Measurements from ENCODE around the gene SKIL.

SKIL gene

DNA sequence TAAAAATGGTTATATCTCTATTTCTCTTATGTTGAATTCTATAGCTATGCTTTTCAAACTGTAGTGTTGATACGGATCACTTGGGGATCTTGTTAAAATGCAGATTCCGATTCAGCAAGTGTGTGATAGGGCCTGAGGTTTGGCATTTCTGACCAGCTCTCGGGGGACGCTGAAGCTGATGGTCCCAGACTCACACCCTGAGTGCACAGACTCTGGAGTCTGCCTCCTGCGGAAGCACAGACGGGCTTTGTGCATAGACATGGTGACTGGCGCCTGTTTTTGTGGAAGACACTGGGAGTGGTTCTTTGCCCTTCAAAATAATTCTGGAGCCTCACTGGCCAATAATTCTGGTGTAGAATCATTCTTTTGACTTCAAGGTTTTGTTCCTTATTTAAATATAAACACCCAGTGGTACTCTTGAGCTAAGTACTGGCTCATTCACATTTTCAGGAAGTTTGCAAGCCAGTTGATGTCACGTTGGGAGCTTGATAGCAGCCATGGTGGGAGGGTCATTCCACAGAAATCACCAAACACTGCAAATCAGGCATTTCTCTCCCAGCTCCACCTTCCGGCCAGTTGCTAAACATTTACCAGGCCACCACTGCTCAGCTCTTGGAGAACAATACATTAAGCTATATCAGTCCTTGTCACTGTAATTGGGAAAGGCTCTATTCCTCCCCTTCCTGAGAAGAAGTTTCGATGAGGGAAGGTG, 80.3 kb downstream of the SKIL start:
- no peak for DNase-seq (ENCODE audit: low read depth)

- no peak for DNase-seq (ENCODE audit: low read depth)
These were observed 81.3 kb downstream of the SKIL start for GRCh38 chr3:170438836-170439235.

GRCh38 chr3:170440344-170440743, 82.8 kb downstream of the SKIL start:
- no peak for DNase-seq (ENCODE audit: low read depth)

DNA sequence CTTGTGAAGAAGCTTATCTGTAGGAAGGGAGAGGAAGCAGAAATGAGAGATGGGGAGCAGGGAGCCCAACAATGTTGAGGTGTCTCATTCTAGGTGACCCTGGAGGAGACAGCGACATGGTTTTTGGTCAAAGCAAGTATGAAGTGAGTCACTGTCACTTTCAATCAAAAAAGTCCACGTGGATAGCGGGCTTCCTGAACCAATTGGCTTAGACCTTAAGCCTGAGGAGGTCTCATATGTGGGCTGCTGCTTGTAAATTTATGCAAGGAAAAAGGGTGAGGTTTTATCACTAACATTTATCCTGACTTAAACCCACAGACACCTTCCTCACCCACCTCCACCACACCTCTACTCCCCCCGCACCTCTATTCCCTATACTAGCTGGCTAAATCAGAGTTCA, 83.9 kb downstream of the SKIL start:
- no peak for DNase-seq (ENCODE audit: low read depth)

DNA sequence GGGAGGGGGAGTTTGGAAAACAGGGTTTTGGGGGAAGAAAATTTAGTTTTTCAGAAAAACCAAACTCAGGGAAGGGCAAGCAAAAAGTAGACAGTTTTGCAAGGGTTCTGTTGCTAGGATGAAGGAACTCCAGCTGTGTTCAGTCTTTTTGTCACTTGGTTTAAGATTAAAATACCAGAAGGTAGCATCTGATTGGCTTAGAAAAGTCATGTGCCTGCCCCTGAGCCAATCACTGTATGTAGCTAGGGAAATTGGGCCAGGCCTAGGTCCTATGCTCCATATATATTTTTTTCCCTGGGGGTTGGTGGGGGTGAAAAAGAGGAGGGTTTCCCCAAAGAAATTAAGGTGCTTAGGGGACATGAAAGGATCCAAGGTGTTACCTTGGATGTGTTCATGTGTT, 85.4 kb downstream of the SKIL start:
- no peak for DNase-seq (ENCODE audit: low read depth)

- DNase-seq (ENCODE audit: low read depth), result no peak
These were observed 85.9 kb downstream of the SKIL start for GRCh38 chr3:170443457-170443856.

All from activated gamma-delta T cell treated with anti-CD3 and anti-CD28 coated beads, Interleukin-2, amount 50 U/mL, for 16 hours (primary cell).